ENCODE measurements around the gene ZNF148.

The ZNF148 gene

DNA sequence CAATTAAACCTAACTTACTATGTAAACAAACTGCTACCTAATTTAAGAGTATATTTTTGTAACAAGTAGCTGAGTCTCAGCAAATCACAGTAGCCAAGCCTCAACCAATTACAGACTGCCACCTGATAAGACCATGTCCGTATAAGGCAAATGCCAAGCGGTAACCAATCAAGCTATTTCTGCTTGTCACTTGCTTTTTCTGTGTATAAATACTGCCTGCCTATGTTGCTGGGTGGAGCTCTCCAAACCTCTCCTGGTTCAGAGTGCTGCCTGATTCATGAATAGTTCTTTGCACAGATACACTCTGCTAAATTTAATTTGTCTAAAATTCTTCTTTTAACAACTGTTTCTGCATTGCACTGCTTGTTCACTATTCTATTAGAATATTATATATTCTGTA, 42.6 kb downstream of the ZNF148 start:
- TF ChIP-seq FOXP2 (optimal IDR thresholded peaks at IDR 0.05; ENCODE audit: borderline replicate concordance, extremely low read depth, extremely low read length, insufficient read depth) (no peak), REST (IDR thresholded peaks at IDR 0.05; ENCODE audit: insufficient read depth in 1 of 2, low read depth in 2 of 2, low read length in 2 of 2) (no peak), TAF1 (IDR thresholded peaks at IDR 0.05; ENCODE audit: borderline replicate concordance, insufficient read depth, low read length) (no peak), POLR2AphosphoS5 (IDR thresholded peaks at IDR 0.05; ENCODE audit: low read depth, low read length) (no peak), SIN3A (IDR thresholded peaks at IDR 0.05; ENCODE audit: borderline replicate concordance, insufficient read depth, low read length) (no peak)

DNA sequence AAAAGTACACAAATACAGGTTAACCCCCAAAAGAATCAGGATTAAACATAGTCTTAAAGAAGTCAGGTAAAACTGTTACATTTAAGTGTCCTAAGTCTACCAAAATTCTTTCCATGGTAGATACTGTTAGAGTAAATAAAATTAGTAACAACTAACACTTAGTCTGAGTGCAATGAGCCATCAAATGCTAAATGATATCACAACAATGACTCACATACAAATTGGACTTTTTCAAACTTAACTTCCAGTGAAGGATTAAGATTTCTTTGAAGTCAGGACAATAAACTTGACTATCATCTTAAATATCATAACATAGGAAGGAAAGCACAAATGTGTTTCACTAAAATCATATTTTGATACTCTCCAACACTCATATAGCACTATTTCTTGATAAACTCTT, 43.9 kb downstream of the ZNF148 start:
- no peak for TF ChIP-seq REST (IDR thresholded peaks at IDR 0.05; ENCODE audit: insufficient read depth in 1 of 2, low read depth in 2 of 2, low read length in 2 of 2)
- no peak for TF ChIP-seq FOXP2 (optimal IDR thresholded peaks at IDR 0.05; ENCODE audit: borderline replicate concordance, extremely low read depth, extremely low read length, insufficient read depth)
- no peak for TF ChIP-seq SIN3A (IDR thresholded peaks at IDR 0.05; ENCODE audit: borderline replicate concordance, insufficient read depth, low read length)
- no peak for TF ChIP-seq TAF1 (IDR thresholded peaks at IDR 0.05; ENCODE audit: borderline replicate concordance, insufficient read depth, low read length)
- no peak for TF ChIP-seq POLR2AphosphoS5 (IDR thresholded peaks at IDR 0.05; ENCODE audit: low read depth, low read length)

- TF ChIP-seq FOXP2 (optimal IDR thresholded peaks at IDR 0.05; ENCODE audit: borderline replicate concordance, extremely low read depth, extremely low read length, insufficient read depth) (no peak), REST (IDR thresholded peaks at IDR 0.05; ENCODE audit: insufficient read depth in 1 of 2, low read depth in 2 of 2, low read length in 2 of 2) (no peak), POLR2AphosphoS5 (IDR thresholded peaks at IDR 0.05; ENCODE audit: low read depth, low read length) (no peak), TAF1 (IDR thresholded peaks at IDR 0.05; ENCODE audit: borderline replicate concordance, insufficient read depth, low read length) (no peak), SIN3A (IDR thresholded peaks at IDR 0.05; ENCODE audit: borderline replicate concordance, insufficient read depth, low read length) (no peak)
Measured at GRCh38 chr3:125326957-125327356, 48.2 kb downstream of the ZNF148 start.

DNA sequence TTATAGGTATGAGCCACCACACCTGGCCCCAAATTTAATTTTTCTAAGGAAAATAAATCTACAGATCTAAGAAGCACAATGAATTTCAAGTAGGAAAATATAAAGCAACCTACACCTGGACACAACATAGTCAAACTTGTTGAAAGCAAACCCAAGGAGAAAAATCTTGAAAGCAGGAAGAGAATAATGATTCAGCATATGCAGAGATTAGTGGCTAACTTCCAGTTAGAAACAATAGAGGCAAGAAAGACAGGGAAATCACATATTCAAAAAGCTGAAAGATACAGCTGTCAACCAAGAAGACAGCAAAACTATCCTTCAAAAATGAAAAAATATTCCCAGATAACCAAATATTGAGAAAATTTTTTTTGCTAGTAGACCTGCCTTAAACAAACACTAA, 49.4 kb downstream of the ZNF148 start:
- TF ChIP-seq REST (IDR thresholded peaks at IDR 0.05; ENCODE audit: insufficient read depth in 1 of 2, low read depth in 2 of 2, low read length in 2 of 2) (no peak), SIN3A (IDR thresholded peaks at IDR 0.05; ENCODE audit: borderline replicate concordance, insufficient read depth, low read length) (no peak), POLR2AphosphoS5 (IDR thresholded peaks at IDR 0.05; ENCODE audit: low read depth, low read length) (no peak), TAF1 (IDR thresholded peaks at IDR 0.05; ENCODE audit: borderline replicate concordance, insufficient read depth, low read length) (no peak), FOXP2 (optimal IDR thresholded peaks at IDR 0.05; ENCODE audit: borderline replicate concordance, extremely low read depth, extremely low read length, insufficient read depth) (no peak)

- TF ChIP-seq FOXP2 (optimal IDR thresholded peaks at IDR 0.05; ENCODE audit: borderline replicate concordance, extremely low read depth, extremely low read length, insufficient read depth) (no peak), POLR2AphosphoS5 (IDR thresholded peaks at IDR 0.05; ENCODE audit: low read depth, low read length) (no peak), SIN3A (IDR thresholded peaks at IDR 0.05; ENCODE audit: borderline replicate concordance, insufficient read depth, low read length) (no peak), REST (IDR thresholded peaks at IDR 0.05; ENCODE audit: insufficient read depth in 1 of 2, low read depth in 2 of 2, low read length in 2 of 2) (no peak), TAF1 (IDR thresholded peaks at IDR 0.05; ENCODE audit: borderline replicate concordance, insufficient read depth, low read length) (no peak)
Measured at GRCh38 chr3:125324341-125324740, 50.8 kb downstream of the ZNF148 start.
